HG03575 (cell line): Measurements from ENCODE around the gene MAP2K1.
"Not testable (repeated sequence)": the region's sequence is repeated elsewhere in the genome, so short reads cannot be mapped to it uniquely, and the experiment has no call there.

Experiments
- ATAC-seq: cut with Tn5 transposase; IDR thresholded peaks from one replicate; pipeline ENCODE4 v1.9.1; 2021; ENCODE audit not compliant: unreplicated experiment, insufficient number of reproducible peaks, low FRiP score; ENCODE audit errors: extremely low read depth

Gene MAP2K1

GRCh38 chr15:66465294-66465693 lies 78.6 kb downstream of the MAP2K1 start:
- not testable (repeated sequence) for ATAC-seq

- not testable (repeated sequence) for ATAC-seq
Observed at GRCh38 chr15:66467162-66468040, 80.7 kb downstream of the MAP2K1 start.

GRCh38 chr15:66470825-66471224 lies 84.1 kb downstream of the MAP2K1 start:
- ATAC-seq = not testable (repeated sequence)

GRCh38 chr15:66472176-66472999 lies 85.7 kb downstream of the MAP2K1 start:
- ATAC-seq = peak; percentile 71

- no peak for ATAC-seq
Observed at GRCh38 chr15:66474135-66474534, 87.4 kb downstream of the MAP2K1 start.

- no peak for ATAC-seq
Observed at GRCh38 chr15:66474963-66475362, 88.3 kb downstream of the MAP2K1 start.

- ATAC-seq = no peak
Observed at GRCh38 chr15:66476535-66476934, 89.8 kb downstream of the MAP2K1 start.

- no peak for ATAC-seq
Observed at GRCh38 chr15:66477011-66477410, 90.3 kb downstream of the MAP2K1 start.

- no peak for ATAC-seq
Observed at GRCh38 chr15:66480267-66480666, 93.6 kb downstream of the MAP2K1 start.

GRCh38 chr15:66481107-66481856 lies 94.6 kb downstream of the MAP2K1 start:
- ATAC-seq = no peak

- no peak for ATAC-seq
Observed at GRCh38 chr15:66482539-66482938, 95.8 kb downstream of the MAP2K1 start.

- ATAC-seq = no peak
Observed at GRCh38 chr15:66483131-66483566, 96.4 kb downstream of the MAP2K1 start.

GRCh38 chr15:66484539-66485112 lies 97.9 kb downstream of the MAP2K1 start:
- ATAC-seq = no peak

GRCh38 chr15:66486887-66487286 lies 100.2 kb downstream of the MAP2K1 start:
- no peak for ATAC-seq

- no peak for ATAC-seq
Observed at GRCh38 chr15:66488525-66488924, 101.8 kb downstream of the MAP2K1 start.

GRCh38 chr15:66489179-66489791 lies 102.6 kb downstream of the MAP2K1 start:
- ATAC-seq = no peak

- ATAC-seq = no peak
Observed at GRCh38 chr15:66491846-66492245, 105.1 kb downstream of the MAP2K1 start.

- no peak for ATAC-seq
Observed at GRCh38 chr15:66494262-66494661, 107.5 kb downstream of the MAP2K1 start.
